GM12878 (cell line): ENCODE measurements around the gene FRMD3. TPM values are rescaled to one million over a fixed set of nuclear protein-coding genes. Genes with fewer than 3 reads are reported as not detected.

Experiments
- ATAC-seq: fragments of 200-7000 bp; cut with Tn5 transposase; 3 replicates; pipeline ENCODE4 v1.9.1; 2020; ENCODE audit warnings: mild to moderate bottlenecking, moderate library complexity
- BruUV-seq: library from RNA; stranded (reverse); fragments of 400-500 nt; replicated peaks from 2 replicates; lab custom pipeline; 2021; lab: Mats Ljungman, UMichigan
- CTCF ChIA-PET: fragments of 300-600 bp; sonication (Branson Sonifier 250); formaldehyde crosslinking; extraction: SDS; loops from one replicate; lab custom pipeline; 2021; ENCODE audit warnings: inconsistent platforms; lab: Yijun Ruan, JAX
- POLR2A ChIA-PET: fragments of 350-600 bp; formaldehyde crosslinking; extraction: SDS; loops from one replicate; lab custom pipeline; 2021; ENCODE audit warnings: inconsistent platforms; lab: Charles Lee
- RAD21 ChIA-PET: fragments of 300-600 bp; sonication (Branson Sonifier 250); formaldehyde crosslinking; loops from one replicate; lab custom pipeline; 2023; ENCODE audit warnings: antibody characterized with exemption; ENCODE audit not compliant: unreplicated experiment; lab: Charles Lee
- SMC1A ChIA-PET: fragments of 300-600 bp; sonication (Branson Sonifier 250); formaldehyde crosslinking; loops from one replicate; lab custom pipeline; 2023; ENCODE audit not compliant: unreplicated experiment, uncharacterized antibody; lab: Charles Lee
- DNase-seq: peaks from one replicate; pipeline ENCODE4 v3.0.0-alpha.2; 2011; ENCODE audit warnings: low read depth, low spot score
- FAIRE-seq: peaks from 3 replicates; lab custom pipeline; 2011; peaks lifted over from hg19 to GRCh38; lab: Jason Lieb, UNC
- H2AFZ ChIP-seq: 2 replicates; pipeline ENCODE4 v1.6.0; 2011; ENCODE audit warnings: low read depth, low read length, control low read depth; ENCODE audit not compliant: control insufficient read depth
- H3K27ac ChIP-seq: 2 replicates; pipeline ENCODE4 v1.5.1; 2011; ENCODE audit warnings: control low read depth; ENCODE audit not compliant: control insufficient read depth, insufficient read depth
- H3K27me3 ChIP-seq, 2 experiments: replicated peaks in 1 of 2; 2 replicates each; pipeline versions ENCODE4 v1.6.0 to v1.6.1; 2011; ENCODE audit warnings: low read length in 1 of 2; ENCODE audit not compliant: control insufficient read depth in 2 of 2, insufficient read depth in 2 of 2
- H3K36me3 ChIP-seq, 2 experiments: 2 replicates each; pipeline ENCODE4 v1.5.1; 2011; ENCODE audit warnings: low read length in 1 of 2; ENCODE audit not compliant: control insufficient read depth in 2 of 2, insufficient read depth in 2 of 2
- H3K4me1 ChIP-seq: 2 replicates; pipeline ENCODE4 v1.6.1; 2011; ENCODE audit warnings: mild to moderate bottlenecking, low read length, moderate library complexity, mixed read lengths; ENCODE audit not compliant: control insufficient read depth, insufficient read depth
- H3K4me2 ChIP-seq: 2 replicates; pipeline ENCODE4 v1.6.0; 2011; ENCODE audit warnings: control low read depth; ENCODE audit not compliant: control insufficient read depth, insufficient read depth
- H3K4me3 ChIP-seq: fragments of 200-600 bp; sonication (generic); 2 replicates; pipeline ENCODE4 v1.5.1; 2016
- H3K79me2 ChIP-seq: 2 replicates; pipeline ENCODE4 v1.6.0; 2011; ENCODE audit warnings: low read length; ENCODE audit not compliant: control insufficient read depth, insufficient read depth
- H3K9ac ChIP-seq: 2 replicates; pipeline ENCODE4 v1.8.0; 2011; ENCODE audit warnings: low read length, control low read depth, mixed read lengths; ENCODE audit not compliant: control insufficient read depth, insufficient read depth
- H3K9me3 ChIP-seq: replicated peaks from 3 replicates; pipeline ENCODE4 v1.5.1; 2011; ENCODE audit warnings: mild to moderate bottlenecking, low read length; ENCODE audit not compliant: control insufficient read depth, insufficient read depth
- H4K20me1 ChIP-seq: 2 replicates; pipeline ENCODE4 v1.6.0; 2011; ENCODE audit not compliant: control insufficient read depth, insufficient read depth
- ATF2 ChIP-seq: IDR thresholded peaks from 2 replicates; pipeline ENCODE4 v1.6.1; 2012; ENCODE audit warnings: low read length, inconsistent platforms
- BMI1 ChIP-seq: fragments of 450-650 bp; IDR thresholded peaks from 2 replicates; pipeline ENCODE4 v1.6.1; 2016; ENCODE audit warnings: mild to moderate bottlenecking, moderate library complexity, borderline replicate concordance
- CHD2 ChIP-seq: IDR thresholded peaks from 2 replicates; pipeline ENCODE4 v1.6.1; 2011; ENCODE audit warnings: low read depth, low read length, improper control_type of control experiment, borderline replicate concordance
- EP300 ChIP-seq, 2 experiments: fragments of 150-350 bp in 1 of 2; IDR thresholded peaks; 2 replicates each; pipeline ENCODE4 v1.6.1; 2011 to 2012; ENCODE audit warnings: low read depth in 2 of 2, low read length in 2 of 2, borderline replicate concordance in 1 of 2, improper control_type of control experiment in 1 of 2, inconsistent platforms in 1 of 2; ENCODE audit not compliant: control insufficient read depth in 1 of 2
- GATAD2B ChIP-seq: fragments of 450-650 bp; conservative IDR thresholded peaks from 2 replicates; pipeline ENCODE4 v1.6.1; 2017; ENCODE audit warnings: low read depth, mild to moderate bottlenecking, moderate library complexity
- HDAC2 ChIP-seq: fragments of 200-600 bp; sonication (generic); IDR thresholded peaks from 2 replicates; pipeline ENCODE4 v1.6.1; 2017
- IRF5 ChIP-seq: fragments of 450-650 bp; IDR thresholded peaks from 2 replicates; pipeline ENCODE4 v1.6.1; 2017; ENCODE audit warnings: borderline replicate concordance
- MAX ChIP-seq: IDR thresholded peaks from 2 replicates; pipeline ENCODE4 v1.6.1; 2012; ENCODE audit warnings: low read depth, low read length, improper control_type of control experiment
- MTA3 ChIP-seq: IDR thresholded peaks from 2 replicates; pipeline ENCODE4 v1.6.1; 2012; ENCODE audit warnings: low read length, inconsistent platforms, borderline replicate concordance
- NKRF ChIP-seq: fragments of 450-650 bp; conservative IDR thresholded peaks from 2 replicates; pipeline ENCODE4 v1.6.1; 2017; ENCODE audit warnings: mild to moderate bottlenecking, moderate library complexity
- RCOR1 ChIP-seq: conservative IDR thresholded peaks from 2 replicates; pipeline ENCODE4 v1.6.1; 2012; ENCODE audit warnings: low read depth, low read length, improper control_type of control experiment
- RELB ChIP-seq: fragments of 450-650 bp; IDR thresholded peaks from 2 replicates; pipeline ENCODE4 v1.6.1; 2017; ENCODE audit warnings: low read depth, mild to moderate bottlenecking, moderate library complexity
- SMAD1 ChIP-seq: fragments of 450-650 bp; IDR thresholded peaks from 2 replicates; pipeline ENCODE4 v1.6.1; 2018; ENCODE audit warnings: mild to moderate bottlenecking, low read depth; ENCODE audit not compliant: partially characterized antibody
- TCF3 ChIP-seq: IDR thresholded peaks from 2 replicates; pipeline ENCODE4 v1.6.1; 2012; ENCODE audit warnings: low read depth, mild to moderate bottlenecking, low read length, borderline replicate concordance; ENCODE audit not compliant: insufficient read depth
- YBX1 ChIP-seq: fragments of 450-650 bp; IDR thresholded peaks from 2 replicates; pipeline ENCODE4 v1.6.1; 2016; ENCODE audit warnings: antibody characterized with exemption
- ZNF207 ChIP-seq: fragments of 450-650 bp; IDR thresholded peaks from 2 replicates; pipeline ENCODE4 v1.6.1; 2014; ENCODE audit warnings: antibody characterized with exemption, mild to moderate bottlenecking, borderline replicate concordance
- WGBS: methylation state at CpG from one replicate; pipeline ENCODE4 v1.1.6; 2016; ENCODE audit warnings: low lambda C conversion rate; ENCODE audit not compliant: insufficient replicate concordance, insufficient coverage; ENCODE audit errors: missing lambda C conversion rate; 5-methylcytosine and 5-hydroxymethylcytosine counted together
- in situ Hi-C: fragments of 300-500 bp; cut with MboI; formaldehyde crosslinking; loops from 9 replicates; pipeline ENCODE4 v1.14.3; 2018; ENCODE audit warnings: mixed read lengths
- intact Hi-C: fragments of 100-400 bp; cut with micrococcal nuclease; formaldehyde crosslinking; loops from one replicate; pipeline ENCODE4 v1.14.2; 2022; ENCODE audit not compliant: unreplicated experiment
- polyA plus RNA-seq, 11 experiments: library from polyadenylated mRNA; depleted of rRNA in 4 of 11; unstranded in 6 of 11; stranded (reverse) in 5 of 11; fragments of >200 nt; fragmentation: Nextera tagmentation in 4 of 11; fragmentation: Illumina TruSeq in 1 of 11; extraction: Ambion mirVana in 4 of 11; extraction: Trizol in 1 of 11; gene quantifications; 1 replicate in 1 of 11; 2 replicates in 10 of 11; pipeline versions ENCODE4 v1.2.1 to v1.2.3, GENCODE V29; 2011 to 2016; ENCODE audit warnings: inconsistent platforms in 2 of 11, missing spikeins in 2 of 11, low read depth in 1 of 11
- total RNA-seq, 4 experiments: library from RNA; depleted of rRNA in 3 of 4; stranded (reverse); fragments of >200 nt in 3 of 4; fragmentation: Illumina TruSeq in 1 of 4; extraction: Trizol in 1 of 4; gene quantifications; 2 replicates each; pipeline versions ENCODE4 v1.2.1 to v1.2.3, GENCODE V29; 2013 to 2021

FRMD3 gene
- total and polyA plus RNA-seq, 10 of the 15 experiments (the other 5 are each of a cell fraction or from before 2014, with no cell fraction given): 0.04 to 0.68 (median 0.21) TPM; not detected in 1

- H3K79me2 ChIP-seq: no peaks in the 10 kb centered on the region
- no peak for FAIRE-seq
- no peaks in the 10 kb centered on the region for H4K20me1 ChIP-seq
- H3K36me3 ChIP-seq: no peaks in the 10 kb centered on the region
- no peaks in the 10 kb centered on the region for H3K27me3 ChIP-seq
- TF ChIP-seq NKRF (no peak), GATAD2B (no peak), TCF3 (no peak), ATF2 (no peak), RELB (no peak), CHD2 (no peak), SMAD1 (no peak), EP300 (IDR thresholded peaks at IDR 0.05; ENCODE audit: borderline replicate concordance in 1 of 2, control insufficient read depth in 1 of 2, low read depth in 2 of 2, low read length in 2 of 2) (no peak), MTA3 (no peak), BMI1 (no peak), ZNF207 (no peak), RCOR1 (no peak), IRF5 (no peak), YBX1 (no peak), HDAC2 (no peak), MAX (no peak)
- RAD21 ChIA-PET: no interaction called here
- no peak overlapping the region for H3K27ac ChIP-seq
- ATAC-seq: no peak
- 27% methylated on average over 5 of the region's 5 CpGs for WGBS
- intact Hi-C loops (no loop called here), in situ Hi-C loops (no loop called here)
- POLR2A ChIA-PET: interaction anchor here (0.6 kb wide), 1 partner anchor 921 kb away, joined by 5 read pairs; no protein-coding TSS in a partner anchor
- H3K9me3 ChIP-seq: no peaks in the 10 kb centered on the region; the same call in 2 of the 3 replicates
- H3K4me2 ChIP-seq: no peak overlapping the region
- DNase-seq: no peak
- no peak overlapping the region for H2AFZ ChIP-seq
- SMC1A ChIA-PET: interaction anchor here (0.7 kb wide), 1 partner anchor 101 kb away, joined by 3 read pairs; no protein-coding TSS in a partner anchor
- H3K4me3 ChIP-seq: no peak overlapping the region
- BruUV-seq: no TSS peak
- no peaks in the 10 kb centered on the region for H3K4me1 ChIP-seq
- CTCF ChIA-PET: no interaction called here
- H3K9ac ChIP-seq: no peak overlapping the region
These were observed 292.1 kb downstream of the FRMD3 start for GRCh38 chr9:83245979-83246659.
